DOHH2 (cell line): ENCODE results near the gene CSTA.

Source experiments
- H3F3A ChIP-seq: fragments of 200-600 bp; sonication (generic), shearing (Covaris generic); 2 replicates; pipeline ENCODE4 v1.6.0; 2016; ENCODE audit warnings: antibody characterized with exemption, mild to moderate bottlenecking; ENCODE audit not compliant: control insufficient read depth, insufficient read depth
- H3K27ac ChIP-seq: fragments of 200-600 bp; sonication (generic); 2 replicates; pipeline ENCODE4 v1.5.1; 2014; ENCODE audit warnings: low read depth, mild to moderate bottlenecking, low read length, moderate library complexity
- H3K27me3 ChIP-seq: fragments of 200-600 bp; sonication (generic); 2 replicates; pipeline ENCODE4 v1.6.1; 2014; ENCODE audit warnings: mild to moderate bottlenecking, low read length, mixed read lengths; ENCODE audit not compliant: control insufficient read depth
- H3K36me3 ChIP-seq: fragments of 200-600 bp; sonication (generic); 2 replicates; pipeline ENCODE4 v1.6.1; 2014; ENCODE audit warnings: mild to moderate bottlenecking, low read length, moderate library complexity, mixed read lengths; ENCODE audit not compliant: control insufficient read depth
- H3K4me1 ChIP-seq: fragments of 200-600 bp; sonication (generic); 2 replicates; pipeline ENCODE4 v1.6.1; 2014; ENCODE audit warnings: mild to moderate bottlenecking, low read length, mixed read lengths; ENCODE audit not compliant: control insufficient read depth
- H3K4me2 ChIP-seq: fragments of 200-600 bp; sonication (generic); 2 replicates; pipeline ENCODE4 v1.6.0; 2014; ENCODE audit warnings: mild to moderate bottlenecking, low read length, moderate library complexity
- H3K4me3 ChIP-seq: fragments of 200-600 bp; sonication (generic); 2 replicates; pipeline ENCODE4 v1.5.1; 2014; ENCODE audit warnings: mild to moderate bottlenecking, low read length, mixed read lengths
- H3K79me2 ChIP-seq: fragments of 200-600 bp; sonication (generic); 2 replicates; pipeline ENCODE4 v1.6.1; 2014; ENCODE audit warnings: mild to moderate bottlenecking, low read length, mixed read lengths; ENCODE audit not compliant: control insufficient read depth
- H3K9me2 ChIP-seq: fragments of 200-600 bp; sonication (generic); replicated peaks from 2 replicates; pipeline ENCODE4 v1.6.1; 2014; ENCODE audit warnings: mild to moderate bottlenecking, low read length, mixed read lengths; ENCODE audit not compliant: control insufficient read depth
- H3K9me3 ChIP-seq: fragments of 200-600 bp; sonication (generic); 2 replicates; pipeline ENCODE4 v1.6.1; 2014; ENCODE audit warnings: antibody characterized with exemption, low read length, mixed read lengths; ENCODE audit not compliant: control insufficient read depth, insufficient read depth
- H4K20me1 ChIP-seq: fragments of 200-600 bp; sonication (generic); 2 replicates; pipeline ENCODE4 v1.6.0; 2014; ENCODE audit warnings: low read depth, mild to moderate bottlenecking, antibody characterized with exemption, low read length, moderate library complexity; ENCODE audit not compliant: control insufficient read depth, insufficient read depth
- EZH2phosphoT487 ChIP-seq: fragments of 200-600 bp; sonication (generic); IDR thresholded peaks from 2 replicates; pipeline ENCODE4 v1.6.1; 2017; ENCODE audit warnings: borderline replicate concordance, mild to moderate bottlenecking, antibody characterized with exemption, low read length, moderate library complexity, mixed read lengths
- TF ChIP-seq, protein P1 (sequence below): fragments of 200-600 bp; sonication (generic); IDR thresholded peaks from one replicate; pipeline ENCODE4 v1.5.1; 2014; ENCODE audit warnings: antibody characterized with exemption, mild to moderate bottlenecking, low read depth, low read length; ENCODE audit not compliant: poor library complexity, severe bottlenecking

CSTA gene

GRCh38 chr3:122284486-122284885, 40.6 kb upstream of the CSTA start:
- no peaks in the 10 kb centered on the region for H3K9me3 ChIP-seq
- H3K27me3 ChIP-seq, result peaks cover 22% of the 10 kb centered on the region
- no peaks in the 10 kb centered on the region for H3K79me2 ChIP-seq

GRCh38 chr3:122294359-122294758, 30.7 kb upstream of the CSTA start:
- Histone ChIP-seq H3K4me2 (no peak overlapping the region), H3K9me3 (no peaks in the 10 kb centered on the region), H3K9me2 (no peaks in the 10 kb centered on the region), H3F3A (0 out of 2 replicates have a peak, but pooled peaks cover 3% of the 10 kb centered on the region), H3K36me3 (no peaks in the 10 kb centered on the region), H4K20me1 (no peaks in the 10 kb centered on the region), H3K4me1 (peaks cover 7% of the 10 kb centered on the region), H3K4me3 (no peak overlapping the region), H3K79me2 (no peaks in the 10 kb centered on the region), H3K27ac (no peak overlapping the region), H3K27me3 (no peaks in the 10 kb centered on the region)
- no peak for TF ChIP-seq EZH2phosphoT487

More at GRCh38 chr3:122284486-122284885, 40.6 kb upstream of the CSTA start:
- no peaks in the 10 kb centered on the region for H3F3A ChIP-seq
- no peak overlapping the region for H3K4me2 ChIP-seq
- no peak overlapping the region for H3K4me3 ChIP-seq
- H3K27ac ChIP-seq, result no peak overlapping the region
- no peaks in the 10 kb centered on the region for H4K20me1 ChIP-seq
- no peak for TF ChIP-seq EZH2phosphoT487
- TF ChIP-seq, protein P1, sequence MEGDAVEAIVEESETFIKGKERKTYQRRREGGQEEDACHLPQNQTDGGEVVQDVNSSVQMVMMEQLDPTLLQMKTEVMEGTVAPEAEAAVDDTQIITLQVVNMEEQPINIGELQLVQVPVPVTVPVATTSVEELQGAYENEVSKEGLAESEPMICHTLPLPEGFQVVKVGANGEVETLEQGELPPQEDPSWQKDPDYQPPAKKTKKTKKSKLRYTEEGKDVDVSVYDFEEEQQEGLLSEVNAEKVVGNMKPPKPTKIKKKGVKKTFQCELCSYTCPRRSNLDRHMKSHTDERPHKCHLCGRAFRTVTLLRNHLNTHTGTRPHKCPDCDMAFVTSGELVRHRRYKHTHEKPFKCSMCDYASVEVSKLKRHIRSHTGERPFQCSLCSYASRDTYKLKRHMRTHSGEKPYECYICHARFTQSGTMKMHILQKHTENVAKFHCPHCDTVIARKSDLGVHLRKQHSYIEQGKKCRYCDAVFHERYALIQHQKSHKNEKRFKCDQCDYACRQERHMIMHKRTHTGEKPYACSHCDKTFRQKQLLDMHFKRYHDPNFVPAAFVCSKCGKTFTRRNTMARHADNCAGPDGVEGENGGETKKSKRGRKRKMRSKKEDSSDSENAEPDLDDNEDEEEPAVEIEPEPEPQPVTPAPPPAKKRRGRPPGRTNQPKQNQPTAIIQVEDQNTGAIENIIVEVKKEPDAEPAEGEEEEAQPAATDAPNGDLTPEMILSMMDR, result no peak
- no peaks in the 10 kb centered on the region for H3K4me1 ChIP-seq
- no peaks in the 10 kb centered on the region for H3K9me2 ChIP-seq
- H3K36me3 ChIP-seq, result no peaks in the 10 kb centered on the region

GRCh38 chr3:122295266-122296062, 29.6 kb upstream of the CSTA start:
- Histone ChIP-seq H3F3A (0 out of 2 replicates have a peak, but pooled peaks cover 3% of the 10 kb centered on the region), H4K20me1 (no peaks in the 10 kb centered on the region), H3K79me2 (no peaks in the 10 kb centered on the region), H3K27ac (no peak overlapping the region), H3K9me2 (no peaks in the 10 kb centered on the region), H3K27me3 (no peaks in the 10 kb centered on the region), H3K4me3 (no peak overlapping the region), H3K4me1 (peaks cover 7% of the 10 kb centered on the region), H3K9me3 (no peaks in the 10 kb centered on the region), H3K36me3 (no peaks in the 10 kb centered on the region), H3K4me2 (no peak overlapping the region)
- no peak for TF ChIP-seq EZH2phosphoT487
- TF ChIP-seq, protein P1, result no peak

DNA sequence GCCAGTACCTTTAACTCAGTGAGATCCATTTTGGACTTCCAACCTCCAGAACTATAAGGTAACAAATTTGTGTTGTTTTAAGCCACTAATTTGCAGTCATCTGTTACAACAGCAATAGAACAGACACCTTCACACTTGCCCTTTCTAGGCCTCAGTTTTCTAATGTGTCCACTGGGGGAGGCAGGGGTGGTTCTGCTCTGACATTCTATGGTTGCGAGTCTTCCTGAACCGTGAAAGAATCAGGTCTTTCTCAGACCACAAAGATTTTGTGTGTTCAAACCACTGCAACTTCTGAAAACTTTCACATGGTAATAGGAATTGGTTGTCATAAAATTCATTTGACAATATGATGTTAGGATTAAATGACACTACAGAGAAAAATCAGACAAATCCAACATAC, 26.8 kb upstream of the CSTA start:
- Histone ChIP-seq H3K4me3 (no peak overlapping the region), H3F3A (0 out of 2 replicates have a peak, but pooled peaks cover 3% of the 10 kb centered on the region), H3K9me3 (no peaks in the 10 kb centered on the region), H3K27me3 (no peaks in the 10 kb centered on the region), H3K27ac (no peak overlapping the region), H4K20me1 (no peaks in the 10 kb centered on the region), H3K79me2 (no peaks in the 10 kb centered on the region), H3K4me2 (no peak overlapping the region), H3K9me2 (no peaks in the 10 kb centered on the region), H3K4me1 (peaks cover 14% of the 10 kb centered on the region), H3K36me3 (no peaks in the 10 kb centered on the region)
- TF ChIP-seq, protein P1, result no peak
- no peak for TF ChIP-seq EZH2phosphoT487
